ENCODE data around the gene GPR87. TPM values are rescaled to one million over a fixed set of nuclear protein-coding genes. Genes with fewer than 3 reads are reported as not detected.

Gene GPR87
- total RNA-seq, 1 experiment from 2014 or later = 3.8 TPM

GRCh38 chr3:151350656-151351055 is 34.0 kb upstream of the GPR87 start:
- intact Hi-C loops (cut with micrococcal nuclease) = no loop called here
- H3K4me2 ChIP-seq (ENCODE audit: low read length) = no peak overlapping the region
- H3K36me3 ChIP-seq (ENCODE audit: control insufficient read depth in 1 of 2, insufficient read depth in 2 of 2, low read length in 2 of 2) = no peaks in the 10 kb centered on the region
- DNase-seq (ENCODE audit: low read depth, low spot score) = no peak
- POLR2A ChIA-PET = no interaction called here
- H3K27me3 ChIP-seq (ENCODE audit: insufficient read depth, low read length) = no peaks in the 10 kb centered on the region
- RAD21 ChIA-PET (ENCODE audit: low non-redundant PET in 1 of 2, low total read pairs in 2 of 2, uncharacterized antibody in 2 of 2, unreplicated experiment in 2 of 2) = no interaction called here
- no peaks in the 10 kb centered on the region for H4K20me1 ChIP-seq (ENCODE audit: insufficient read depth)
- H3K4me1 ChIP-seq (ENCODE audit: control insufficient read depth in 1 of 2, insufficient read depth in 2 of 2, low read length in 2 of 2) = no peaks in the 10 kb centered on the region
- CTCF ChIA-PET = no interaction called here
- no peak overlapping the region for H3K9ac ChIP-seq (ENCODE audit: low read length)
- H3K27ac ChIP-seq (ENCODE audit: low read depth, low read length) = no peak overlapping the region
- no peaks in the 10 kb centered on the region for H3K9me3 ChIP-seq (ENCODE audit: control insufficient read depth in 1 of 2, insufficient read depth in 1 of 2, low read depth in 1 of 2, low read length in 2 of 2)
- H3K9me2 ChIP-seq (ENCODE audit: insufficient read depth) = no peaks in the 10 kb centered on the region
- no peak for ATAC-seq
- H3K4me3 ChIP-seq (replicated peaks in 1 of 2; ENCODE audit: low read depth in 1 of 2, low read length in 2 of 2) = no peak overlapping the region
- no peak overlapping the region for H2AFZ ChIP-seq (ENCODE audit: low read depth, low read length, poor library complexity, severe bottlenecking)
- H3K79me2 ChIP-seq (ENCODE audit: insufficient read depth, low read length) = no peaks in the 10 kb centered on the region
- BruUV-seq (replicated peaks) = no TSS peak
- TF ChIP-seq JUND (IDR thresholded peaks at IDR 0.05) = no peak
- no peak for TF ChIP-seq CBX3 (IDR thresholded peaks at IDR 0.05; ENCODE audit: low read depth)
- no peak for TF ChIP-seq REST (IDR thresholded peaks at IDR 0.05; ENCODE audit: low read depth)
- no peak for TF ChIP-seq EGR1 (IDR thresholded peaks at IDR 0.05; ENCODE audit: low read depth)
- TF ChIP-seq FOSL1 (IDR thresholded peaks at IDR 0.05; ENCODE audit: low read depth) = no peak
- TF ChIP-seq ATF3 (IDR thresholded peaks at IDR 0.05) = no peak
- no peak for TF ChIP-seq POLR2AphosphoS5 (IDR thresholded peaks at IDR 0.05; ENCODE audit: low read depth, low read length)
- TF ChIP-seq SIN3A (IDR thresholded peaks at IDR 0.05; ENCODE audit: low read depth) = no peak
- TF ChIP-seq POLR2A (IDR thresholded peaks at IDR 0.05; ENCODE audit: borderline replicate concordance, extremely low read depth, insufficient read depth, insufficient read length) = no peak
- TF ChIP-seq MAX (IDR thresholded peaks at IDR 0.05) = no peak
- TF ChIP-seq EZH2phosphoT487 (IDR thresholded peaks at IDR 0.05; ENCODE audit: borderline replicate concordance) = no peak
- no peak for TF ChIP-seq SP1 (IDR thresholded peaks at IDR 0.05; ENCODE audit: low read depth)
- TF ChIP-seq ZNF274 (IDR thresholded peaks at IDR 0.05; ENCODE audit: low read depth, low read length) = no peak
- TF ChIP-seq CTCF (IDR thresholded peaks at IDR 0.05 in 2 of 3, conservative IDR thresholded peaks at IDR 0.05 in 1 of 3; ENCODE audit: borderline replicate concordance in 1 of 3, insufficient read depth in 1 of 3, low read depth in 2 of 3, low read length in 2 of 3) = no peak
- no peak for TF ChIP-seq YY1 (IDR thresholded peaks at IDR 0.05; ENCODE audit: extremely low read depth, insufficient replicate concordance, low read depth, low read length)
- no peak for TF ChIP-seq SRF (IDR thresholded peaks at IDR 0.05; ENCODE audit: low read depth)
- TF ChIP-seq TCF7L2 (IDR thresholded peaks at IDR 0.05; ENCODE audit: borderline replicate concordance, extremely low read depth, insufficient read depth, insufficient read length) = no peak
- TF ChIP-seq CEBPB (IDR thresholded peaks at IDR 0.05; ENCODE audit: low read depth) = no peak
- no peak for TF ChIP-seq ZBTB33 (IDR thresholded peaks at IDR 0.05; ENCODE audit: extremely low read depth, insufficient replicate concordance, low read length)
